GM21381 (cell line): Measurements from ENCODE around the gene FBXO38.
"Not testable (repeated sequence)": the region's sequence is repeated elsewhere in the genome, so short reads cannot be mapped to it uniquely, and the experiment has no call there.

Experiments used
- ATAC-seq: cut with Tn5 transposase; IDR thresholded peaks from one replicate; pipeline ENCODE4 v1.9.1; 2021; ENCODE audit warnings: mild to moderate bottlenecking, moderate library complexity; ENCODE audit not compliant: unreplicated experiment

Gene FBXO38

DNA sequence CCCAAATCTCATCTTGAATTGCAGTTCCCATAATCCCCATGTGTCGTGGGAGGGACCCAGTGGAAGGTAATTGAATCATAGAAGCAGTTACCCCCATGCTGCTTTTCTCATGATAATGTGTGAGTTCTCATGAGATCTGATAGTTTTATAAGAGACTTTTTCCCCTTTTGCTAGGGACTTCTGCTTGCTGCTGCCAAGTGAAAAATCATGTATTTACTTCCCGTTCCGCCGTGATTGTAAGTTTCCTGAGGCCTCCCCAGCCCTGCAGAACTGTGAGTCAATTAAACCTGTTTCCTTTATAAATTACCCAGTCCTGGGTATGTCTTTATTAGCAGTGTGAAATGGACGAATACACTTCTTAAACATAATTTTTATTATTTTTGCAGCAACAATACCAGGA, 85.0 kb downstream of the FBXO38 start:
- not testable (repeated sequence) for ATAC-seq

DNA sequence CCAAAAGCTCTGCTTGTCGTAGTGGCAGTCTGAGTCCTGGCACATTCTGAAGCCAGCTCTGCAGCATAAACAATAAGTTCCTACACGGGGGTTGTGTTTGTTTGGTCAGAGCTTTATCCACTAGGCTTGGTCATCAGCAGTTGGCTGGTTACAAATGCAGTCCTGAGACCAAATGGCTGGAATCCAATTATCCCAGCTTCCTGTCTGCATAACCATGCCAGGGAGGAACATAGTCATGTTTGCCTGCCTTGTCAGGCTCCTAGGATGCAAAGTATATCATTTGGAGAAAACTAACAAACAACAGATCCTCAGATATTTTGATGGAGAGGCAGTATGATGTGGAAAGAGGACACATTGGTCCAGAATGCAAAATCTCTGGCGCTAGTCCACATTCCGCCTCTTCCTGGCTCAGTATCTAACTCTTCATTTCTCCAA, 85.8 kb downstream of the FBXO38 start:
- ATAC-seq, result no peak

DNA sequence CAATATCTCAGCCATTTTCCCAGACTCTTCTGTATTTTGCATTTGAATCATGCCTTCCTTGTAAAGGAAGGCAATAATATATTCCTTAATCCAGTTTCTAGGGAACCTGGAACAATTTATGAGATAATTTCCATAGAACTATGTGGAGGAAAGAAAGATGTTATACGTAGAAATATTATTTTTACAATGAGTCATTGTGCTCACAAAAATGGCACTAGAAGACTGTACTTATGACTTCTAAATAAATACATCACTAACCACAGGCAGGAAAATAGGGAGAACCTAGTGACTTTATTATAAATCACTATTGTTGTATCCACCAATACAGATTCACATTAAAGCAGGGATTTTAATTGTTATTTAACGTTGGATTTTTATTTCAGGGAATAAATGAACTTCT, 87.6 kb downstream of the FBXO38 start:
- ATAC-seq, result no peak

DNA sequence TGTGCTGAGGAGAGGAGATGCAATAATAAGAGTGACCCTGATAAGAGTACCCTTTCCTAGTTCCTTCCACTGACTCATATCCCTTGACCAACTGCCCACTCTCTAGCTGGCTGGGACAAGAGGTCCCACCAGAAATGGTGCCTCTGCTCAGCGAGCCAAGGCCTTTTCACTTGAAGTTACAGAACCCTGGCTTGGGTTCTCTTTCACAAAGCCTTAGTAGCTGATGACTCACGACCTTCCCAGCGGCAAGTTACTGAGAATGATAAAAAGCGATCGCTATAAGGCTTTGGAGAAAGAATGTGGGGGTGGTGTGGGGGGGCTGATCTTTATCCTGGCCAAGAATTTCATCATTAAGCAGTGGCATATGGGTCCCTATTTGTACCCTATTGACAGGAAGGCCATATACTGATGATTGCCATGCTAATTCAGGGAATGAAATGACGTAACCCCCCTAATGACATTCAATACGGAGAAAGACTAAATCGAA, 90.3 kb downstream of the FBXO38 start:
- ATAC-seq, result no peak

DNA sequence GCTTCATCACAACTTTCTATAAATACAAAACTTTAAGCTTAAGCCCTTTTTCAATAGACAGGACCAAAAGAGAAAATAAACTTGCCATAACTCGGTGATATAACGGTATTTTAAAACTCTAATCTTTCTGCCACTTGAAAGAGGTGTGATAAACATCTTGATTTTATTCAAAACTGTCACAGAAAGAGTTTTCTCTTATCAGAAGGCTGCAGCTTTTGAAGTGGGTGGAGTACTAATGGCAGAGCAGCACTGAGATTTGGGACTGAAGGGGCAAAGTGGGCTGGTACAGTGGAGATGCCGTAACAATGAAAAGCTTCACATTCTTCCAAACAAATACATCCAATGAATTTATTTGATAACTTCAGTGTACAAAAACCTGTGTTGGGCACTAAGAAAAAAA, 92.5 kb downstream of the FBXO38 start:
- ATAC-seq, result no peak

DNA sequence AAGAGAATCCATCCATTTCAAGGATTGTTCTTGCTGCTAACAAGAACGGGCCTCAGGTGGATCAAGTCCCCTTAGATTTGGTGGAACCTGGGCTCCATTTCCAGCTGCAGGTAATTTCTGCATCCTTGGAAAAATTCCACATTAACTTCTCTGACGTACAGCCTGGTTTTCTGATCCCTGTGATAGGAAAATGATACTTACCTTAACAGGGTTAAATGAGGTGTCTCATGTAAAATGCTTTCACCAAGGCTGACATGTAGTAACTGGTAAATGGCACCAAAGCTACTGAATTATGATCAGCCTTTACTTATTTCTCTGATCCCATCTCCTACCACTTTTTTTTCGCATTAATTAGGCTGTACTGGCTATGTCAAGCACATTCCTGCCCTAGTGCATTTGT, 93.7 kb downstream of the FBXO38 start:
- no peak for ATAC-seq

DNA sequence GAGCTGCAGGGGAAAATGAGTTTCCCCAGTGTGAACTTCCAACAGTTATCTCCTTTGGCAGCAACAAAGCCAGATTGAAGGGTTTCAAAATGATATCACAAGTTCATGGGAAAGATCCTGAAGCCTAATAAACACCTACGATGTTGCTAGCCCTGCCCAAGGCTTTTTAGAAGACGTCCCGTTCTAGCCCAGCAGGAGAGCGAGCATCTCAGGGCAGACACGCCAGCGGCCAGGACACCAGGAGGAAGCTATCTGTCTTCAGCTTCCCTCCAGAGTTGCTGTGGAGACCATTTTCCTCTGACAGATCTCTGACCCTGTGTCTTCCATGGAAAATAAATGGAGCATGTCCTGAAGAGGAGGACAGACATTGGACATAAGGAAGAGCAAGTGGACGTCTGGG, 98.4 kb downstream of the FBXO38 start:
- ATAC-seq, result no peak

DNA sequence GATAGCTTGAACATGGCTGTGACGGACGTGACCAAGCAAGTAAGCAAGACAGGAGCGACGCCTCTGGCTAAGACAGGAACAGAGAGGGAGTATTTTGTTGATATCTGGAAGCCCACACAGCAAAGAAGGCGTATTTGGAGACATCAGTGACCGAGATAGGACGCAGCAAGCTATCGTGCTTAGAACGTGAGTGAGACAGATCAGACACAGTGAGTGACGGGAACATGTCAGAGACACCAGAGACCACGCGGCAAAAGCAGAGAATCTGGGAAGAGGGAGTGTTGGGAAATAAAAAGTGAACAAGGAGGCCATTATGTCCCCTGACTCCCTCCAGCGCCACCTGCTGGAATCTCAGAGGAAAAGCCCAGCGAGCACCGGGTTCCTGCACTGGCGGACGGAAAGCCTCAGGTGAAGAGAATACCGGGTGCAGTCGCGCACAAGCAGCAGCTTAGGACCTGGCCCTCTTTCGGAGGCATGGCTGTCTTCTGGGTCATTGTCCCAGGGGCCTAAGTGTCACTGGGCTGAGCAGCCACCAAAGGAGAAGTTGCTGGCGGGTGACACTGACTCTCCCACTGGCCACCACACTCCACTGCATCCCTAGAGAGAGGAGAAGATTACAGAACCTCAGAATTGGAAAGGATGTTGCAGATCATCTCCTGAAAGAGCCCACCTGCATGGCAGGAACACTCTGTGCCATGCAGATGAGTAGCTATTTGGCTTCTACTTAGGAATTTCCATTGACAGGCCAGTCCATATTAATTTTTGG, 99.1 kb downstream of the FBXO38 start:
- peak; percentile 87 for ATAC-seq

DNA sequence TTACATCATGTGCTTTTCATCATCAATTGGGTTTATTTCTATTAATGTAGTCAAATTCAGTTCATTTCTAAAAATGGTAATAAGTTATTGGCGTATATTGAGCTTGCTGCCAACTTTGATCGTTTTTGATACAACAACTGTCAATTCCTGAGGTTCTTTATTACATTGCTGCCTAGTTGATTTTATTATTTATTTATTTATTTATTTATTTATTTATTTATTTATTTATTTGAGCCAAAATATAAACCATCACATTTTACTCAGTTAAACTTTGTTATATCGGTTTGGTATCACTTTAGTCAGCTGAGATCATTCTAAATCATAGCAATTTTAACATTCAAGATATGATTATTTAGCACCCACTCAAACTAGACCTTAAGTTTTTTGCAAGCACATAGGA, 100.0 kb downstream of the FBXO38 start:
- no peak for ATAC-seq

DNA sequence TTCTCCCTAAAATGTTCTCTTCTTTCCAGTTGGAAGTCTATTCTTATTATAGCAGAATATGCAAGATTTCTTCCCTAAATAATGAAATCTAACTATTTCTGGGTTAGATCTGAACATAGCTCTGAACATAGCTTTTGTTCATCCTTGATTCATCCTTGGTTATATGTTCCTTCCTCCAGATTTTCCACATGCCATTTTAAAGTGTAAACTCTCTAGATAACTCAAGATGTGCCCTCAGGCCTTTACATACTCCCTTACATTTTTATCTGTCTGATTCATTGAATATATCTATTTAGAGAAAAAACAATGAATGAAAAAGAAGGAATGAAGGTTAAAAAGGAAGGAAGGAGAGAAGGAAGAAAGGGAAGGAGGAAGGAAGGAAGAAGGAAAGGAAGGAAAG, 100.9 kb downstream of the FBXO38 start:
- ATAC-seq, result no peak

DNA sequence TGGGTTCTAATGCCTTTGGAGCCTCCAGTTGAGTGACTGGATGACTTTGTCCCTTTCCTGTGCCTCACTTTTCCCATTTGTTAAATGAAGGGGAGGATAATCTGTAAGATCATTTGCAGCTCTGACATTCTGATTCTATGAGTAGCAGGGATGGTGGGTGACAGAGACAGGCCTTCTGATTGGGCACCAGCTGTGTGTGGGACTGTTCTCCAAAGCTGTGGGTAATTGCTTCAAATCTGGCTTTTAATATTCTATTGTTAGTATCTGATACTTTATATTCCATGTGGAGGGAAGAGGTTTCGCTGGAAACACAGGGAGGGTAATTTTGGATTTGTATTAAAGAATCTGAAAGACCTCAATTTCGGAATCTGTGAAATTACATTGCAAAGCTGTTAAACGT, 102.7 kb downstream of the FBXO38 start:
- no peak for ATAC-seq

DNA sequence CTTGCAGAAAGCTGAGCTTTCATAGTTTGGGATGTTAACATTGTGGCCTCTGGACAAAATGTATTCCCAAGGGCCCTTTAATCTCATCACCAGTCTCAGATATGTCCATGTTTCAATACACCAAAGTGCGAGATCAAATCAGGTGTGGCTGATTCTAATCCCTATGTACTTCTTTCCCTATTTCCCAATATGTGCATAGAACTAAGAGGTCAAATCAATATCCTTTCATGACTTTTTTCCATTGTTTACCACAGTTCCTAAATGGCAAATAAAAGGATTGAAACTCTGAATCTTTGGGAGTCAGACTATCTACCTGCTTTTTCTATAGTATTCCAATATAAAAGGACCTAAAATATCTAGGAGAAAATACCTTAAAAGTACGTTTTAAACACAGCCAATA, 105.0 kb downstream of the FBXO38 start:
- ATAC-seq, result no peak

DNA sequence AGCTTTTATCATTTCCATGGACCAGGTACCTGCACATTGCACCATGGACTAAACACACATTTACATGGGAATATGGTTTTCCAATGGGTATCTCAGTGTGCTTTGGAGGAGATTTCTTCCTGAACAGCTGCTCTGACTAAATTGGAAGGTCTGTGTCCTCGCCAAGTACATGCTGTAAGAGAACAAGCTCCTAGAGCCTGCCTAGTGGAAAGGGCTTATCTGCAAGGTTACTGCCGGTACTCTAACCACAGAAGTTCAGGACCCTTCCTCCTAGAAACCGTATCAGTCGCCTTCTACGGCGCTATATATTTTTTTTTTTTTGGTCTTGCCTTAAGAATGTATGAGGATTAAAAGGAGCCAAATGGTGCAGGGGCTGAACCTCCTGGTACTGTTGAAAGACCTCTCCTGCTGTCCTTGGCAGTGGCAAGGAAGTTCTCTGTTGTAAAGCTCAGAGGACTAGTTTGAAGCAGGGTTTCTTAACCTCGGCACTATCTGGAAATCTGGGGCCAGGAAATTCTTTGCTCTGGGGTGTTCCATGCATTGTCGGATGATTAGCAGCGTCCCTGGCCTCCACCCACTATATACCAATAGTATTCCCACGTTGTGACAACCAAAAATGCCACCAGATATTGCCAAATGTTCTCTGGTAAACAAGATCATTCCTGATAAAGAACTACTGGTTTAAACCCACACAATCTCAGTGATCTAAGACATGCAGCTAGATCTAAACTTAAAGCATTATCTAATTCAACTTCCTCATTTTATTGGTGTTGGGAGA, 107.4 kb downstream of the FBXO38 start:
- ATAC-seq, result no peak

DNA sequence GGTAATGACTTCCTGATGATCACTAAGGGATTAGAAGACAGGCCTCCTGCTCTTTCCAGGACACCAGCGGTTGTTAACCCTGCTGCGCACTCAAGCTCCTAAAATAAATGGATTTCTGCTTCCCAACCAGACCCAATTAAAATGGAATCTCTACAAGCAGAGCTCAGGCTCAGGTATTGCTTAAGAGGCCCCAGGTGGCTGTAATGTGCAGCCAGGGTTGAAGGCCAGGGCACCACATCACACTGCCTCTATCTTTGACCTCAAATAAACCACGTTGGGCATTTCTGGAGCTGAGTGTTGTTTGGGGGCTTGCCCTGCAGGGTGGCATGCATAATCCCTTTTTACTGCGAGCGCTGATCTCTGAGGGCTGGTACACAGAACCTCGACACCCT, 108.0 kb downstream of the FBXO38 start:
- ATAC-seq, result no peak

DNA sequence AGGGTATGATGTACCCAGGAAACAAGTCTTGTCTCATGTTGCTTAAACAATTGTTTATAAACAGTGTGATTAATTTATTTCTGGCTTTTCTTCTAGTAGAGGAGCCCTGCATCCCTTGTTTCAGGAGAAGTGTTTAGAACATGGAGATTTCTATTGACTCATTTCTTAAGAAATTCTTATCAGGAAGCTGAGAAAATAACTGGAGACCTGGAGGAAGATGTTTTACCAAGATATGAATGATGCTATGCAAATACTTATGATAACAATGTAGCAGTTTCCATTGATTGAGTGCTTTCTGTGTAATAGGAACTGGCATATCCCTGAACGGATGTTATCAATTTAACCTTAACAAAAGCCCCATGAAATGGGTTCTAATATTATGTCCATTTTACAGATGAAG, 108.6 kb downstream of the FBXO38 start:
- no peak for ATAC-seq
